Stimulated activated CD8-positive, alpha-beta memory T cell treated with anti-CD3 and anti-CD28 coated beads, Interleukin-7, amount 100 ng/mL, for 1 hour (primary cell): ENCODE data around the gene ZC2HC1B.
"Not testable (repeated sequence)": the region's sequence is repeated elsewhere in the genome, so short reads cannot be mapped to it uniquely, and the experiment has no call there.

Experiments used
- DNase-seq, 2 donors: peaks; one replicate each; pipeline ENCODE4 v3.0.0-alpha.2; 2020; ENCODE audit warnings: low read depth in 2 of 2

Gene ZC2HC1B

GRCh38 chr6:143864234-143864633, at the start of gene ZC2HC1B:
Gene ZC2HC1B, plus strand, starts transcription at chr6:143864474. Its CDS starts 66 bp downstream, at chr6:143864540.
- DNase-seq: no peak

- DNase-seq: no peak
Observed at GRCh38 chr6:143817621-143818020, 46.7 kb upstream of the ZC2HC1B start.

GRCh38 chr6:143821359-143821758, 42.9 kb upstream of the ZC2HC1B start:
- no peak for DNase-seq

- no peak for DNase-seq
Observed at GRCh38 chr6:143822584-143823024, 41.7 kb upstream of the ZC2HC1B start.

- no peak for DNase-seq
Observed at GRCh38 chr6:143823548-143823947, 40.7 kb upstream of the ZC2HC1B start.

- no peak for DNase-seq
Observed at GRCh38 chr6:143828572-143828971, 35.7 kb upstream of the ZC2HC1B start.

- DNase-seq: no peak
Observed at GRCh38 chr6:143836150-143836549, 28.1 kb upstream of the ZC2HC1B start.

- no peak for DNase-seq
Observed at GRCh38 chr6:143838395-143838794, 25.9 kb upstream of the ZC2HC1B start.

GRCh38 chr6:143839196-143839595, 25.1 kb upstream of the ZC2HC1B start:
- no peak for DNase-seq

GRCh38 chr6:143840595-143841265, 23.5 kb upstream of the ZC2HC1B start:
- DNase-seq: no peak

- no peak for DNase-seq
Observed at GRCh38 chr6:143842461-143842901, 21.8 kb upstream of the ZC2HC1B start.

- peak; percentile 83 to 84 for DNase-seq
Observed at GRCh38 chr6:143842902-143843676, 21.2 kb upstream of the ZC2HC1B start, which contains the start of gene LTV1. Gene LTV1, plus strand, starts transcription at chr6:143843338. Its CDS starts 140 bp downstream, at chr6:143843478.

- no peak for DNase-seq
Observed at GRCh38 chr6:143843677-143843999, 20.6 kb upstream of the ZC2HC1B start.

- no peak for DNase-seq
Observed at GRCh38 chr6:143844006-143844405, 20.3 kb upstream of the ZC2HC1B start.

GRCh38 chr6:143845033-143845432, 19.2 kb upstream of the ZC2HC1B start:
- no peak for DNase-seq

GRCh38 chr6:143851706-143852105, 12.6 kb upstream of the ZC2HC1B start:
- not testable (repeated sequence) for DNase-seq

- DNase-seq: not testable (repeated sequence)
Observed at GRCh38 chr6:143855057-143855456, 9.2 kb upstream of the ZC2HC1B start.

GRCh38 chr6:143856762-143857161, 7.5 kb upstream of the ZC2HC1B start:
- not testable (repeated sequence) for DNase-seq

- no peak for DNase-seq
Observed at GRCh38 chr6:143857651-143858050, 6.6 kb upstream of the ZC2HC1B start.

- DNase-seq: no peak
Observed at GRCh38 chr6:143859891-143860660, 4.2 kb upstream of the ZC2HC1B start.

- DNase-seq: no peak
Observed at GRCh38 chr6:143863771-143864170, 503 bp upstream of the ZC2HC1B start.

- no peak for DNase-seq
Observed at GRCh38 chr6:143867236-143867635, 3.0 kb downstream of the ZC2HC1B start.
